NCI-H2171 treated with DMSO at 0.1 percent for 48 hours (cell line): ENCODE results near the gene DOHH.

ENCODE experiments used
- DNase-seq: peaks from one replicate; lab custom pipeline; 2025; lab: John Stamatoyannopoulos, UW

Gene DOHH

DNA sequence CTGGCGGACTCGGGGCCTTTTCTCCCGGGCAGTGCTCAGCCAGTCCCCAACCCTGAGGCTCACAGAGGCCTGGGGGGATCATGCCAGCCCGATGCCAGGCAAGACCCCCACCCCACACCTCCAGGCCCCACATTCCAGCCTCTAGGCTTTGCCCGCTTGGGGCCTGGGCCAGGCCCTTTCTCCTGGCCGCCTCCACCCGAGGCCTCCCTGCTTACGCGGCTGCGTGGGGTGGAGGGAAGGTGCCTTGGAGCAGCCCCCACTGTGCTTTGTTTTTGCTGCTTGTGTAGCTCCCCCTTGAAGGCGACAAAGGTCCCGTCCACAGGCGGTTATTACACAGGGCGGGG is 58.5 kb downstream of the DOHH start:
- DNase-seq = no peak

DNA sequence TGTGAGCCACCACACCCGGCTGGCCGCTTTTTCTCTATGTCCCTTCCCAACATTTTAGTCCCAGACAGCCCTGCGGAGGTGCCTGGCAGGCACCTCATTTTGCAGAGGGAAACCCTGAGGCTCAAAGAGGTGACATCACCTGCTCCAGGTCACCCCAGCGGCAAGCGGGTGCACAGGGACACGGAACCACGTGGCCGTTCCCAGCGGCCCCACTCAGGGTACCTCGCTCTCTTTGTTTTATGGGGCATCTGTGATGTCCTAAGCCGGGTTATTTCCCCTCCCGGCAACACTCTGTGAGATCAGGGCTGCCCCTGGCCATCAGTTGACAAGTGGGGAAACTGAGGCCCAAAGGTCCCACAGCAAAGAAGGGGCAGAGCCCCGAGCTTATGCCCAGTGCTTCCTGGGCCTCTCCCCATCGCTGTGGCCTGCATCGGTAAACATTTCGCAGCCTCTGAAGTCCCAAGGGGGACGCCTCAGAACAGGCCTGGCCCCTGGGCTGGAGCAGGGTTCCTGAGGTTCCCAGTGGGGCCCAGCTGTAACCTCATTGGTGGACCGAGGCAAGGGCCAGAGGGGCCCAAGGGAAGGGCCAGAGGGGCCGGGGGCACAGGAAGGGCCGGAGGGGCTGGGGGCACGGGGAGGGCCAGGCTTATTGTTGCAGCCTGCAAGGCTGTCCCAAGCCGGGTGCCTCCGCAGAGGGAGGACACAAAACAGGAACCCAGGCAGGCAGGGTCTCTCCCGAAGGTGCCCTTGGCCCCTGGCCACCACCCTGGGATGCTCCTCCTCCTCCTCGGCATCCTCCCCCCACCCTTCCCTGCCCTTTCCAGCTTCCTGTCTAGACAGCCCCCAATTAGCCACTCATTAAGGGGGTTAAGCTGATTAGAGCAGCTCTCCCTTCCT is 59.1 kb downstream of the DOHH start:
- DNase-seq = no peak
